HepG2 (cell line): ENCODE results near the gene FOXD4L1. TPM values are rescaled to one million over a fixed set of nuclear protein-coding genes. Genes with fewer than 3 reads are reported as not detected.
A peak's percentile ranks its signal among the peaks of the same experiment; 100 is the strongest.
"Not testable (repeated sequence)": the region's sequence is repeated elsewhere in the genome, so short reads cannot be mapped to it uniquely, and the experiment has no call there.

Experiments
- ATAC-seq: fragments of 200-7000 bp; cut with Tn5 transposase; 3 replicates; pipeline ENCODE4 v1.9.1; 2020; ENCODE audit warnings: mild to moderate bottlenecking, moderate library complexity
- Bru-seq: library from RNA; stranded (reverse); fragments of 400-500 nt; gene quantifications from one replicate; lab custom pipeline; 2021; lab: Mats Ljungman, UMichigan
- BruChase-seq, 2 experiments: library from RNA; stranded (reverse); fragments of 400-500 nt; gene quantifications; one replicate each; lab custom pipeline; 2021; lab: Mats Ljungman, UMichigan
- BruUV-seq: library from RNA; stranded (reverse); fragments of 400-500 nt; replicated peaks from 2 replicates; lab custom pipeline; 2021; lab: Mats Ljungman, UMichigan
- CTCF ChIA-PET: fragments of 300-600 bp; formaldehyde crosslinking; extraction: SDS; loops from one replicate; lab custom pipeline; 2021; ENCODE audit warnings: low total read pairs, inconsistent platforms, low intra/inter-chr PET ratio; lab: Yijun Ruan, JAX
- POLR2A ChIA-PET: fragments of 350-600 bp; sonication (Branson Sonifier 250); formaldehyde crosslinking; loops from one replicate; lab custom pipeline; 2020; ENCODE audit warnings: antibody characterized with exemption, inconsistent platforms; lab: Yijun Ruan, JAX
- DNase-seq: peaks from one replicate; pipeline ENCODE4 v3.0.0-alpha.2; 2015; ENCODE audit warnings: low spot score
- FAIRE-seq: peaks from 3 replicates; lab custom pipeline; 2011; peaks lifted over from hg19 to GRCh38; lab: Jason Lieb, UNC
- H2AFZ ChIP-seq: one replicate; pipeline ENCODE4 v1.6.1; 2011; ENCODE audit warnings: low read length, inconsistent platforms
- H3K27ac ChIP-seq: fragments of 300-600 bp; 3 replicates; pipeline ENCODE4 v1.8.0; 2011; ENCODE audit warnings: mixed run types, mild to moderate bottlenecking, mixed read lengths, low read length, inconsistent platforms; ENCODE audit not compliant: insufficient read depth; ENCODE audit errors: extremely low read length
- H3K27me3 ChIP-seq, 2 experiments: fragments of 200-600 bp in 1 of 2; 2 replicates in 1 of 2; 3 replicates in 1 of 2; pipeline versions ENCODE4 v1.6.0 to v1.8.0; 2011; ENCODE audit warnings: low read length in 2 of 2, mild to moderate bottlenecking in 2 of 2, moderate library complexity in 2 of 2, inconsistent platforms in 1 of 2; ENCODE audit not compliant: insufficient read depth in 2 of 2, control insufficient read depth in 1 of 2
- H3K36me3 ChIP-seq, 2 experiments: fragments of 200-600 bp in 1 of 2; replicated peaks in 1 of 2; 2 replicates in 1 of 2; 3 replicates in 1 of 2; pipeline versions ENCODE4 v1.5.1 to v1.8.0; 2011; ENCODE audit warnings: low read length in 2 of 2, inconsistent platforms in 1 of 2; ENCODE audit not compliant: insufficient read depth in 2 of 2, control insufficient read depth in 1 of 2
- H3K4me1 ChIP-seq: 2 replicates; pipeline ENCODE4 v1.5.1; 2012; ENCODE audit warnings: low read length, inconsistent platforms; ENCODE audit not compliant: insufficient read depth
- H3K4me2 ChIP-seq: 2 replicates; pipeline ENCODE4 v1.6.0; 2011; ENCODE audit warnings: low read depth, low read length, inconsistent platforms
- H3K4me3 ChIP-seq, 3 experiments: fragments of 200-600 bp in 1 of 3; sonication (generic), shearing (Covaris generic) in 1 of 3; replicated peaks in 1 of 3; 2 replicates each; pipeline ENCODE4 v1.5.1; 2011 to 2016; ENCODE audit warnings: low read length in 3 of 3, inconsistent platforms in 2 of 3, low read depth in 2 of 3, mild to moderate bottlenecking in 2 of 3, control low read depth in 1 of 3, mixed read lengths in 1 of 3; ENCODE audit not compliant: insufficient read depth in 1 of 3
- H3K79me2 ChIP-seq: one replicate; pipeline ENCODE4 v1.6.1; 2011; ENCODE audit warnings: low read length, inconsistent platforms; ENCODE audit not compliant: insufficient read depth
- H3K9ac ChIP-seq: 2 replicates; pipeline ENCODE4 v1.6.0; 2011; ENCODE audit warnings: mild to moderate bottlenecking, low read depth, low read length, inconsistent platforms; ENCODE audit not compliant: insufficient read depth
- H3K9me3 ChIP-seq: 2 replicates; pipeline ENCODE4 v1.5.1; 2012; ENCODE audit warnings: mild to moderate bottlenecking, low read length
- H4K20me1 ChIP-seq: 2 replicates; pipeline ENCODE4 v1.6.0; 2011; ENCODE audit warnings: inconsistent platforms, mild to moderate bottlenecking, low read length, moderate library complexity; ENCODE audit not compliant: insufficient read depth
- WGBS: methylation state at CpG from one replicate; pipeline ENCODE4 v1.1.6; 2017; ENCODE audit warnings: low lambda C conversion rate; 5-methylcytosine and 5-hydroxymethylcytosine counted together
- in situ Hi-C: cut with HindIII; loops from 2 replicates; pipeline ENCODE4 v1.10.0; 2017; ENCODE audit warnings: low pct_unique_long_range_greater_than_20kb; ENCODE audit not compliant: extremely low pct_ligation_motif_present
- intact Hi-C: fragments of 100-400 bp; cut with micrococcal nuclease; formaldehyde crosslinking; loops from one replicate; pipeline ENCODE4 v1.10.0; 2022; ENCODE audit not compliant: unreplicated experiment
- long read RNA-seq, 2 experiments: library from RNA in 1 of 2; library from polyadenylated mRNA in 1 of 2; stranded (forward) in 1 of 2; unstranded in 1 of 2; transcript quantifications; one replicate each; pipeline ENCODE4 v2.0.0, GENCODE V29; 2019 to 2022
- polyA minus RNA-seq, 3 experiments: library from RNA; depleted of rRNA, polyadenylated mRNA; stranded (reverse); fragments of >200 nt; gene quantifications; 2 replicates each; pipeline ENCODE4 v1.2.3, GENCODE V29; 2011; ENCODE audit warnings: low replicate concordance in 1 of 3
- polyA plus RNA-seq, 8 experiments: library from polyadenylated mRNA; depleted of rRNA in 3 of 8; stranded (reverse) in 7 of 8; unstranded in 1 of 8; fragments of >200 nt; fragmentation: Illumina TruSeq in 4 of 8; extraction: Trizol in 4 of 8; gene quantifications; 2 replicates each; pipeline versions ENCODE4 v1.2.1 to v1.2.3, GENCODE V29; 2011 to 2016; ENCODE audit warnings: low read depth in 4 of 8, missing spikeins in 1 of 8, mixed read lengths in 1 of 8; ENCODE audit not compliant: insufficient read depth in 1 of 8
- total RNA-seq, 5 experiments: library from RNA; depleted of rRNA; stranded (reverse); fragments of >200 nt; fragmentation: Illumina TruSeq; extraction: Trizol; gene quantifications; 2 replicates each; pipeline ENCODE4 v1.2.3, GENCODE V29; 2016; ENCODE audit warnings: low read depth in 1 of 5

The FOXD4L1 gene
- total RNA-seq (2016; rRNA removed; fragmentation: Illumina TruSeq; extraction: Trizol) (0.14 and 0.29 TPM in 2 replicates), polyA plus RNA-seq (2011; rRNA removed) (0.18 and 0.26 TPM in 2 replicates), polyA minus RNA-seq (2011; rRNA and poly(A)+ RNA removed; ENCODE audit: low replicate concordance) (0.16 and 0.70 TPM in 2 replicates), Bru-seq, nascent RNA (percentile 49 among the genes with signal in this experiment), BruChase-seq, experiment 1, labeled RNA remaining after a 6-hour chase (percentile 66 among the genes with signal in this experiment), BruChase-seq, experiment 2, labeled RNA remaining after a 2-hour chase (percentile 60 among the genes with signal in this experiment)
- total RNA-seq (2016; cell fraction: cytosol; rRNA removed; fragmentation: Illumina TruSeq; extraction: Trizol; ENCODE audit: low read depth): not detected in 2 replicates
- 0.30 TPM in 1 of 2 replicates, not detected in the other for total RNA-seq (2016; cell fraction: insoluble cytoplasmic fraction; rRNA removed; fragmentation: Illumina TruSeq; extraction: Trizol)
- total RNA-seq (2016; cell fraction: membrane; rRNA removed; fragmentation: Illumina TruSeq; extraction: Trizol): 0.07 and 0.15 TPM in 2 replicates
- total RNA-seq (2016; cell fraction: nucleus; rRNA removed; fragmentation: Illumina TruSeq; extraction: Trizol): 0.71 and 0.72 TPM in 2 replicates
- polyA plus RNA-seq (2011; cell fraction: cytosol; rRNA removed): 0.09 and 0.12 TPM in 2 replicates
- polyA plus RNA-seq (2011; cell fraction: nucleus; rRNA removed): 1.4 TPM in 2 replicates
- polyA plus RNA-seq (2012): 0.05 and 0.20 TPM in 2 replicates
- polyA plus RNA-seq (2016; cell fraction: cytosol; fragmentation: Illumina TruSeq; extraction: Trizol; ENCODE audit: low read depth): 0.07 and 0.08 TPM in 2 replicates
- polyA plus RNA-seq (2016; cell fraction: insoluble cytoplasmic fraction; fragmentation: Illumina TruSeq; extraction: Trizol; ENCODE audit: low read depth): 0.17 TPM in 1 of 2 replicates, not detected in the other
- 0.21 and 0.22 TPM in 2 replicates for polyA plus RNA-seq (2016; cell fraction: membrane; fragmentation: Illumina TruSeq; extraction: Trizol; ENCODE audit: low read depth)
- 1.1 and 1.6 TPM in 2 replicates for polyA plus RNA-seq (2016; cell fraction: nucleus; fragmentation: Illumina TruSeq; extraction: Trizol; ENCODE audit: insufficient read depth, low read depth)
- not detected in 2 replicates for polyA minus RNA-seq (2011; cell fraction: cytosol; rRNA and poly(A)+ RNA removed)
- 2.8 and 4.1 TPM in 2 replicates for polyA minus RNA-seq (2011; cell fraction: nucleus; rRNA and poly(A)+ RNA removed)
- long read RNA-seq, experiment 1: 0 reads
- long read RNA-seq, experiment 2: 0 reads

DNA sequence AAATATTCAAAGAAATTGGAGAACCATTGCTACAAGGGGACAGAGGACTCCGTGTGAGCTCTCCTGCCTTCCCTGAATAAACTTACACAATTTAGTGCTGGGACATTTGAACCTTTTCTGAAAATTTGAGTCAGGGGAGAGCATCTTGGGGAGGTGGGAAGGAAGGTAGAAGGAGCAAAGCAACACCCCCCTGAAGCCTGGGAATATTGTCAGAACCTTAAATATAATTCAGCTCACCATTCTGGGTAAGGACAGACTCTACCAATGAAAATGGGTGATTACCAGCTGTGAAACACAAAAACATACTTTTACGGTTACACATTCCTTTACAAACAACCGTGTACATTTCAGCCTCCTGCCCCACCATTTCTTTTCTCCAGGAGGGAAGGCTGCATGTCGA is at the start of gene FOXD4L1:
TSS of gene FOXD4L1 (plus strand) at position 301 of the 400 bp plus-strand sequence. CDS start 592 bp downstream, outside the sequence.
- H3K4me2 ChIP-seq, H4K20me1 ChIP-seq, H3K9ac ChIP-seq, H3K79me2 ChIP-seq, DNase-seq, FAIRE-seq, H3K36me3 ChIP-seq, intact Hi-C loops, H3K27ac ChIP-seq, in situ Hi-C loops, CTCF ChIA-PET, H3K4me3 ChIP-seq, H3K9me3 ChIP-seq, POLR2A ChIA-PET, H2AFZ ChIP-seq, ATAC-seq: not testable (repeated sequence)
- H3K27me3 ChIP-seq: peaks cover 0 to 13% of the 10 kb centered on the region in 2 experiments; a peak in 4 of 5 replicates
- WGBS: 91% methylated on average over 4 of the region's 4 CpGs
- BruUV-seq: TSS peak; percentile 18
- peaks cover 11% of the 10 kb centered on the region; the same call in 1 of the 2 replicates for H3K4me1 ChIP-seq

DNA sequence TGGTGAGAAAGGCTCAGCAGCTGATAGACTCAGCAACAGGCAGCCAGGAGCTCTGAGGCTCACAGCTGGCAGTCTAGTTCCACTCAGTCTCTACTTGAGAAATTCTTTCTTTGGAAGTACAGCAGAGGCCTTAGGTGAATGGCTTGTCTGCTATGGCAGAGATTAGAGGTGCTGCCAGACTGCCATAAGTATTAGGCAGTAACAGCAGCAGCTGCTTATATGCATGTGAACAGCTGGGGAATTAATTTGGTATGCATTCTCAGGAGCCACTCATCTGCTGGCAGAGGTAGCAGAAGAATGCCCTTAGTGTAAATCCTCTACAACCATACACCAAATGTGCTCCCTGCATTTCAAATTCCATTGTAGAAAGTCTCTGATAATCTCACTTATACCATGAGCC is 32.7 kb upstream of the FOXD4L1 start:
- BruUV-seq, in situ Hi-C loops: not testable (repeated sequence)

More for the DNA sequence above, 32.7 kb upstream of the FOXD4L1 start:
- H3K9ac ChIP-seq, H3K4me1 ChIP-seq, H3K9me3 ChIP-seq, ATAC-seq, H2AFZ ChIP-seq, H3K79me2 ChIP-seq, DNase-seq, H3K4me2 ChIP-seq, H3K36me3 ChIP-seq, CTCF ChIA-PET, H3K27me3 ChIP-seq, POLR2A ChIA-PET, FAIRE-seq, H3K4me3 ChIP-seq, H4K20me1 ChIP-seq, H3K27ac ChIP-seq, intact Hi-C loops: not testable (repeated sequence)
